ENCODE measurements around the gene LRRC28. TPM values are rescaled to one million over a fixed set of nuclear protein-coding genes. Genes with fewer than 3 reads are reported as not detected.

LRRC28 gene
- total RNA-seq, 1 donor from 2014 or later: 34.2 TPM

- Histone ChIP-seq H3K36me3 (ENCODE audit: control insufficient read depth, insufficient read depth, low read length) (no peaks in the 10 kb centered on the region), H3K4me3 (ENCODE audit: low read depth, low read length) (no peak overlapping the region), H3K27me3 (ENCODE audit: control insufficient read depth, insufficient read depth, low read length) (no peaks in the 10 kb centered on the region)
- DNase-seq (ENCODE audit: low read depth): no peak
- TF ChIP-seq CTCF (IDR thresholded peaks at IDR 0.05; ENCODE audit: insufficient read depth, low read length, poor library complexity, severe bottlenecking): no peak
These were observed 75.0 kb downstream of the LRRC28 start for GRCh38 chr15:99326235-99326634.

GRCh38 chr15:99328106-99329072 is 77.1 kb downstream of the LRRC28 start:
- Histone ChIP-seq H3K36me3 (ENCODE audit: control insufficient read depth, insufficient read depth, low read length) (no peaks in the 10 kb centered on the region), H3K27me3 (ENCODE audit: control insufficient read depth, insufficient read depth, low read length) (no peaks in the 10 kb centered on the region), H3K4me3 (ENCODE audit: low read depth, low read length) (no peak overlapping the region)
- DNase-seq (ENCODE audit: low read depth): no peak
- TF ChIP-seq CTCF (IDR thresholded peaks at IDR 0.05; ENCODE audit: insufficient read depth, low read length, poor library complexity, severe bottlenecking): no peak

GRCh38 chr15:99331381-99331780 is 80.1 kb downstream of the LRRC28 start:
- no peak for TF ChIP-seq CTCF (IDR thresholded peaks at IDR 0.05; ENCODE audit: insufficient read depth, low read length, poor library complexity, severe bottlenecking)
- Histone ChIP-seq H3K36me3 (ENCODE audit: control insufficient read depth, insufficient read depth, low read length) (peaks cover 2% of the 10 kb centered on the region), H3K4me3 (ENCODE audit: low read depth, low read length) (no peak overlapping the region), H3K27me3 (ENCODE audit: control insufficient read depth, insufficient read depth, low read length) (no peaks in the 10 kb centered on the region)
- no peak for DNase-seq (ENCODE audit: low read depth)

GRCh38 chr15:99333413-99333812 is 82.1 kb downstream of the LRRC28 start:
- TF ChIP-seq CTCF (IDR thresholded peaks at IDR 0.05; ENCODE audit: insufficient read depth, low read length, poor library complexity, severe bottlenecking): no peak
- no peak for DNase-seq (ENCODE audit: low read depth)
- Histone ChIP-seq H3K27me3 (ENCODE audit: control insufficient read depth, insufficient read depth, low read length) (no peaks in the 10 kb centered on the region), H3K36me3 (ENCODE audit: control insufficient read depth, insufficient read depth, low read length) (peaks cover 2% of the 10 kb centered on the region), H3K4me3 (ENCODE audit: low read depth, low read length) (no peak overlapping the region)

- DNase-seq (ENCODE audit: low read depth): no peak
- TF ChIP-seq CTCF (IDR thresholded peaks at IDR 0.05; ENCODE audit: insufficient read depth, low read length, poor library complexity, severe bottlenecking): no peak
- Histone ChIP-seq H3K4me3 (ENCODE audit: low read depth, low read length) (no peak overlapping the region), H3K27me3 (ENCODE audit: control insufficient read depth, insufficient read depth, low read length) (no peaks in the 10 kb centered on the region), H3K36me3 (ENCODE audit: control insufficient read depth, insufficient read depth, low read length) (peaks cover 2% of the 10 kb centered on the region)
These were observed 82.7 kb downstream of the LRRC28 start for GRCh38 chr15:99333981-99334380.
